ENCODE data around the gene HK2. TPM values are rescaled to one million over a fixed set of nuclear protein-coding genes. Genes with fewer than 3 reads are reported as not detected.

HK2 gene
- total RNA-seq, 1 donor = 35.4 TPM

GRCh38 chr2:74884118-74884762 lies 50.3 kb downstream of the HK2 start:
- TF ChIP-seq, protein P1, sequence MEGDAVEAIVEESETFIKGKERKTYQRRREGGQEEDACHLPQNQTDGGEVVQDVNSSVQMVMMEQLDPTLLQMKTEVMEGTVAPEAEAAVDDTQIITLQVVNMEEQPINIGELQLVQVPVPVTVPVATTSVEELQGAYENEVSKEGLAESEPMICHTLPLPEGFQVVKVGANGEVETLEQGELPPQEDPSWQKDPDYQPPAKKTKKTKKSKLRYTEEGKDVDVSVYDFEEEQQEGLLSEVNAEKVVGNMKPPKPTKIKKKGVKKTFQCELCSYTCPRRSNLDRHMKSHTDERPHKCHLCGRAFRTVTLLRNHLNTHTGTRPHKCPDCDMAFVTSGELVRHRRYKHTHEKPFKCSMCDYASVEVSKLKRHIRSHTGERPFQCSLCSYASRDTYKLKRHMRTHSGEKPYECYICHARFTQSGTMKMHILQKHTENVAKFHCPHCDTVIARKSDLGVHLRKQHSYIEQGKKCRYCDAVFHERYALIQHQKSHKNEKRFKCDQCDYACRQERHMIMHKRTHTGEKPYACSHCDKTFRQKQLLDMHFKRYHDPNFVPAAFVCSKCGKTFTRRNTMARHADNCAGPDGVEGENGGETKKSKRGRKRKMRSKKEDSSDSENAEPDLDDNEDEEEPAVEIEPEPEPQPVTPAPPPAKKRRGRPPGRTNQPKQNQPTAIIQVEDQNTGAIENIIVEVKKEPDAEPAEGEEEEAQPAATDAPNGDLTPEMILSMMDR (IDR thresholded peaks at IDR 0.05; ENCODE audit: insufficient read depth, low read length) = no peak
- DNase-seq (ENCODE audit: low read depth) = no peak
- H3K4me3 ChIP-seq (ENCODE audit: low read depth, low read length) = no peak overlapping the region

DNA sequence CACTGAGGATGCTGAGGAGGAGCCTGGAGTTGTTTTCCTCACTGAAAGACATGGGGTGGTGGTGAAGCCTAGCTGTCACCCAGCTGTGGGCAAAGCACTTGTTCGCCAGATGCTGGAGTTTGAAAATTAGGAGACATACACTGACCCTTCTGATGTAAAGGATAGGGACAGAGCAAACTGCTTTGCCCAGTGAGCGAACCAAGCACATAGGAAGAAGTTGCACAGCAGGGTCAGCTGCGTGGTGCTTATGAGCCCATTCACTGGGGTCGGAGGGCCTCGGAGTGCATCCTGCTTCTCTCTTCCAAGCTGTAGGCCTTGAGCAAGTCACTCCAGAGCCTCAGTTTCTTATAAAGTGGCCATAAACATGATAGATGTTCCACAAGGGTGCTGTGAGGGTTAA lies 50.9 kb downstream of the HK2 start:
- DNase-seq (ENCODE audit: low read depth) = no peak
- TF ChIP-seq, protein P1 (IDR thresholded peaks at IDR 0.05; ENCODE audit: insufficient read depth, low read length) = no peak
- H3K4me3 ChIP-seq (ENCODE audit: low read depth, low read length) = no peak overlapping the region

GRCh38 chr2:74886251-74886650 lies 52.3 kb downstream of the HK2 start:
- DNase-seq (ENCODE audit: low read depth) = no peak
- TF ChIP-seq, protein P1 (IDR thresholded peaks at IDR 0.05; ENCODE audit: insufficient read depth, low read length) = no peak
- H3K4me3 ChIP-seq (ENCODE audit: low read depth, low read length) = no peak overlapping the region

- DNase-seq (ENCODE audit: low read depth) = no peak
- TF ChIP-seq, protein P1 (IDR thresholded peaks at IDR 0.05; ENCODE audit: insufficient read depth, low read length) = no peak
- H3K4me3 ChIP-seq (ENCODE audit: low read depth, low read length) = no peak overlapping the region
Observed at GRCh38 chr2:74886811-74887210, 52.9 kb downstream of the HK2 start.

GRCh38 chr2:74887445-74887951 lies 53.6 kb downstream of the HK2 start:
- peak; percentile 74 for DNase-seq (ENCODE audit: low read depth)
- TF ChIP-seq, protein P1 (IDR thresholded peaks at IDR 0.05; ENCODE audit: insufficient read depth, low read length) = no peak

GRCh38 chr2:74887960-74888700 lies 54.2 kb downstream of the HK2 start:
- H3K4me3 ChIP-seq (ENCODE audit: low read depth, low read length) = no peak overlapping the region
- peak; percentile 21 for DNase-seq (ENCODE audit: low read depth)
- TF ChIP-seq, protein P1 (IDR thresholded peaks at IDR 0.05; ENCODE audit: insufficient read depth, low read length) = no peak

More at GRCh38 chr2:74887445-74887951, 53.6 kb downstream of the HK2 start:
- H3K4me3 ChIP-seq (ENCODE audit: low read depth, low read length) = no peak overlapping the region

Data from fibroblast of the aortic adventitia (primary cell).